ENCODE data around the gene DNM1.

The DNM1 gene

GRCh38 chr9:128203024-128203706 is at the start of gene DNM1:
TSS of gene DNM1 (plus strand) at chr9:128203379. CDS start at chr9:128203471, 92 bp downstream.
- DNase-seq (ENCODE audit: extremely low read depth in 1 of 2, low read depth in 1 of 2): peak in 1 of 2 donors; percentile 61

DNA sequence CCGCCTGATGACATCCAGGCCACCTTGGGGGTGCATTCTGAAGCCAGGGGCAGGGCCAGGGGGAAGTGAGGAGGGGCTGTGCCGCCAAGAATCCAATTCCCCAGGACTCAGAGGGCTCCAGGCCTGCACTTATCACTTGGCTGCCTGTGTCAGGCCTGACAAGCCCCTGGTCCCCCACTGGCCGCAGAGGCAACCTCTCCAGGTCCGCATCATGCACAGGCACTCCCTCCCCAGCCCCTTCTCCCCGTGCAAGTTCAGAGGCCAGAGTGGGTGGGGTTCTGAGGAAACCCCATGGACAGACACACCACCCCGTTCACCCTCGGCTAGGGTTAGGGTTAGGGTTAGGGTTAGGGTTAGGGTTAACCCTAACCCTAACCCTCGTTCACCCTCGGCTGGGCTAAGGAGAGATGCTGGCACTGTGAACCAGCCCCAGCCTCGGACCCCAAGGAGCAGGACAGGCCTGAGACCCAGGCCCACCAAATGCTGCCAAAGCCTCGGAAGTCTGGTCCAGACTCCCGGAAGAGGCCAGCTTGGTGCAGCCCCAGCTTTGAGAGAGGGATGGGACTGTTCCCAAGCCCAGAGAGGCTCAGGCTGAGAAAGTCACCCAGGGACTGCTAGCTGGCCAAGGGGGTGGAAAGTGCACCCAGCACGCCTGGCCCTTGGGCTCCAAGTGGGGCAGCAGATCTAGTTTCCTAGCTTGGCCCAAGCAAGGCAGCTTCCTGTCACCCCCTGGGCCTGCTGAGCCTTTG is 49.1 kb upstream of the DNM1 start:
- DNase-seq (ENCODE audit: extremely low read depth in 1 of 2, low read depth in 1 of 2): no peak

GRCh38 chr9:128155736-128156500 is 47.3 kb upstream of the DNM1 start:
- DNase-seq (ENCODE audit: extremely low read depth in 1 of 2, low read depth in 1 of 2): no peak

DNA sequence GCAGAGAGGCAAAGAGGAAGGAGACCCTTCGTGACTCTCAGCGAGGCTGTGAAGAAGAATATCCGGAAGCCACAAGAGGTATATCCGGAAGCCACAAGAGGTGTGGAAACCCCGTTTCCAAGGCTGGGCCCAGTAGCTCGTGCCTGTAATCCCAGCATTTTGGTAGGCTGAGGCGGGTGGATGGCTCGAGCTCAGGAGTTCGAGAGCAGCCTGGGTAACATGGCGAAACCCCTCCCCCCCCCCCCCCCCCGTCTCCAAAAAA is 43.7 kb upstream of the DNM1 start:
- DNase-seq (ENCODE audit: extremely low read depth in 1 of 2, low read depth in 1 of 2): no peak

GRCh38 chr9:128159784-128160602 is 43.2 kb upstream of the DNM1 start, which contains the start of gene BBLN:
TSS of gene BBLN (plus strand) at chr9:128160265. CDS start at chr9:128160408, 143 bp downstream.
- peak; percentile 76 to 92 for DNase-seq (ENCODE audit: extremely low read depth in 1 of 2, low read depth in 1 of 2)

- DNase-seq (ENCODE audit: extremely low read depth in 1 of 2, low read depth in 1 of 2): peak in 1 of 2 donors; percentile 19
Measured at GRCh38 chr9:128160603-128160987, 42.6 kb upstream of the DNM1 start.

DNA sequence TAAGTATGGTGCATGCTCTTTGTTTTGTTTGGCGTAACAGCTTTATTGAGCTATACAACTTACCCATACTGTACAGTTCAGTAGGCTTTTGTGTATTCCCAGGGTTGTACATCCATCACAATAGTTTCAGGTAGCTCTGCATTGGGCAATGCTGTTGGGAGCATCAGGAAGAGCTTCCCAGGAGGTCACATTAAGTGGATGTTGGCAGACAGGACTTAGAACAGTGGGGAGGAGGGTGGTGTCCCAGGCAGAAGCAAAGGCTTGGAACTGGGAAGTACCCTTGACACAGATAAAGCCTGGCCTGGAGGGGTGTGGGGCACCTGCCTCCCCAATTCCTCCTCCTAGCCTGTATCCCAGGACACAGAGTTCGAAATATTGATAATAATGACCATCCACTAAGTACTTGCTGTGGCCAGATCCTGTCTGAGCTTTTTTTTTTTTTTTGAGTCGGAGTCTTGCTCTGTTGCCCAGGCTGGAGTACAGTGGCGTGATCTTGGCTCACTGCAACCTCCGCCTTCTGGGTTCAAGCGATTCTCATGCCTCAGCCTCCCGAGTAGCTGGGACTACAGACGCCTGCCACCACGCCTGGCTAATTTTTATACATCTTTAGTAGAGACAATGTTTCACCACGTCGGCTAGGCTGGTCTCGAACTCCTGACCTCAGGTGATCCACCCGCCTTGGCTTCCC is 41.8 kb upstream of the DNM1 start:
- no peak for DNase-seq (ENCODE audit: extremely low read depth in 1 of 2, low read depth in 1 of 2)

DNA sequence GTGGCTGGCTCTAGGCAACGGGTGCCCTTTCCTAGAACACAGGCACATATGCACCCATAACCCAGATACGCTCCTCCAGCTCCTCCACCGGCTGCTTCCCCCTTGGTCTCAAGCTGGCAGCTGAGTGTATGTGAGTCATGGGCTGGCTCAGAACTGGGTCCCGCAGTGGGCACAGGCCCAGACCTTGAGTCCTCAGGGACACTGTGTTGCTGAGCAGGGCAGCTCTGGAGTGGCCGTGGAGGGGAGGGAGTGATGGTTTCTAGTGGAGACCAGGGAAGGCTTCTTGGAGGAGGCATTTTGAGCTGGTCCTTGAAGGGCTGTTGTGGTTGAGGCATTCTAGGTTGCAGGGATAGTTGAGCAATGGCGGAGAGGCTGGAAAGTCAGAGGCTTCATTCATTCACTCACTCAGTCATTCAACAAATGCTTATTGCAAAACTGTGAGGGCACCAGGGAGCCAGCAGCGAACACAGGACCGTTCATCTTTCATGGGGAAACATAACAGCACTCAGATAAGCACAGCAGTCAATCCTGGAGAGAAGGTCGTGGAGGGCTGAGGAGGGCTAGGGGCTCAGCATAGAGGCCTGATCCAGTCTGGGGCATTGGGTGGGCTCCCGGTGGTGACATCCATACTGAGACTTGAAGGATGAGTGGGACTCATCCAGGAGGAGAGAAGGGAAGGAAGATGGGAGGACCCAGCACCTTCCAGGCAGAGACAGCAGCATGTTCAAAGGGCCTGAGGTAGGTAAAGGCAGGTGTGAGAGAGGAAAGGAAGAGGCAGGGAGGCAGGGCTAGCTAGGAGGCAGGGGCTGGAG is 40.8 kb upstream of the DNM1 start:
- DNase-seq (ENCODE audit: extremely low read depth in 1 of 2, low read depth in 1 of 2): no peak

DNA sequence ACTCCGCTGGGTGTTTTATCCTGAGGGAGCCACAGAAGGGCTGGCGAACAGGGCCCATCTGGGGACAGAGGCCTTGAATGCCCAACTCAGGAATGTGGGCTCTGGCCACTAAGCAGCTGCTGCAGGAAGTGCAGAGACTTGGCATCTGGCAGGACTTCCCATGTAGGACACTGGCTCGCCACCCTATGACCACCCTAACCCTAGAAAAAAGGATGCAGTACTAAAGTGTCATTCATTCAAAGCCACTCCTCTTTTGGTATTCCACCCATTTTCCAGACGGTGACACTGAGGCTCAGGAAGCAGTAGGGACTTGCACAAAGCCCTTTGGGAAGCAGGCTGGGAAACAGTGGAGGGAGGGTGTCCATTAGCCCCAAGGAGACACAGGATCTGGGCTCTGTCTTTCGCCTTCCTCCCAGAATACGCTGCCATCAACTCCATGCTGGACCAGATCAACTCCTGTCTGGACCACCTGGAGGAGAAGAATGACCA is 40.1 kb upstream of the DNM1 start:
- no peak for DNase-seq (ENCODE audit: extremely low read depth in 1 of 2, low read depth in 1 of 2)

DNA sequence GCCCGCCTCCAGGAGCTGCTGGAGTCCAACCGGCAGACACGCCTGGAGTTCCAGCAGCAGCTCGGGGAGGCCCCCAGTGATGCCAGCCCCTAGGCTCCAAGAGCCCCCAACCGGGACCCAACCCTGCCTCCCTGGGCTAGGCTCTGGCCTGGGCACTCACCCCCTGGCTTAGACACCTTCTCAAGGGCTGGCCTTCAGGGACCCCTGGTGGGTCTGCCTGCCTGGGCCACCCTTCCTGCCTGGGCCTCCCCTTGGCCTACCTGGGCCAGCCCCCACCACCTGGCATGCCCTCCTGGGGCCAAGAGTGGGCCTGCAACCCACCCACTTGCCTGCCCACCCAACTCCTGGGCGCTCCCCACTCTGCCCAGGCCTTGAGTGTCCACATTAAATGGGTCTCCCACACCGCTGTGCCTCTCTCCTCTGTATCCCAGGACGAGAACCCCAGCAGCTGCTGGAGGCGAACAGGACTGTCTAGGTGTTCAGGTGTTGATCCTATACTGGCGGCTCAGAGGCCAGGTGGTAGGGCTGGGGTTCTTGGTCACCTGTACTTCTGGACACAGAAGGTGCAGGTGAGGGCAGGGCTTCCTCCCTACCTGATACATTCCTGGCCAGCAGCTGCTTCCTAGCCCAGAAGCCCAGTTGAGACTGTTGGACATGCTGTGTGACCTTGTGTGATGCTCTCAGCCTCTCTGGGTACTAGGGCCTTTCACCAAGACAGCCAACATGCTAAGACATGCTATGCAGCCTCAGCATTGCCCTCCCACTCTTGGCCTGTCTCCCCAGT is 39.5 kb upstream of the DNM1 start:
- DNase-seq (ENCODE audit: extremely low read depth in 1 of 2, low read depth in 1 of 2): no peak

- no peak for DNase-seq (ENCODE audit: extremely low read depth in 1 of 2, low read depth in 1 of 2)
Measured at GRCh38 chr9:128164307-128164885, 38.8 kb upstream of the DNM1 start.

DNA sequence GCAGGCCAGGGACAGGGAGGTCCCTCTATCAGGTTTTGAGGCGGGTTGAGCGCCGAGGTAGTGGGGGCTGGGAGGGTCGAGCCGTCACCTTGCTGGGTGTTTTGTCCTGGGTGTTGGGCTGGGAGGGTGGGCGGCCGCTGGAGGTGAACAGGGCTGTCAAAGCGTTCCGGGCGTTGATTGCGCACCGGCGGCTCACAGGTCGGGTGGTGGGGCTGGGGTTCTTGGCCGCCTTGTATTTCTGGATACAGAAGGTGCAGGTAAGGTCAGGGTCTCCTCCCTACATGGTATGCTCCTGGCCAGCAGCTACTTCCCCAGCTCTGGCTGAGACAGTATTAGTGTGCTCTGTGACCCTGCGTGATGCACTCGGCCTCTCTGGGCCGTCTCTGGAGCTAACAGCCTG is 37.0 kb upstream of the DNM1 start:
- no peak for DNase-seq (ENCODE audit: extremely low read depth in 1 of 2, low read depth in 1 of 2)

DNA sequence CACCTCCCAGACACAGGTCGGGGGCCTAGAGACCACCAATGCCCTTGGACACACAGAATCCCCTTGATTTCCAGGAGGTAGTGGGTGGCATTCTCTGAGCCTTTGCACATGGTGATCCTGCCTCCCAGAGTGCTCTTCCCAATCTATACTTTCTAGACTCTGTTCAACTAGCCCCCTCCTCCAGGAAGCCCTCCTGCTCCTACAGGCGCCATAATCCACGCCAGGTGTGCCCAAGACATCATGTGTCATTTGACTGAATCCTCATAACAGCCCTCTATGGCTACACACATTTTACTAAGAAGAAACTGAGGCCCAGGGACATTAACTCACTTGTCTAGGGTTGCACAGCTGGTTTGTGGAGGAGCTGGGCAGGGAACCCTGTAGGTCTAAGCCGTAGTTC is 36.0 kb upstream of the DNM1 start:
- DNase-seq (ENCODE audit: extremely low read depth in 1 of 2, low read depth in 1 of 2): no peak

GRCh38 chr9:128168731-128169308 is 34.4 kb upstream of the DNM1 start:
- DNase-seq (ENCODE audit: extremely low read depth in 1 of 2, low read depth in 1 of 2): no peak

DNA sequence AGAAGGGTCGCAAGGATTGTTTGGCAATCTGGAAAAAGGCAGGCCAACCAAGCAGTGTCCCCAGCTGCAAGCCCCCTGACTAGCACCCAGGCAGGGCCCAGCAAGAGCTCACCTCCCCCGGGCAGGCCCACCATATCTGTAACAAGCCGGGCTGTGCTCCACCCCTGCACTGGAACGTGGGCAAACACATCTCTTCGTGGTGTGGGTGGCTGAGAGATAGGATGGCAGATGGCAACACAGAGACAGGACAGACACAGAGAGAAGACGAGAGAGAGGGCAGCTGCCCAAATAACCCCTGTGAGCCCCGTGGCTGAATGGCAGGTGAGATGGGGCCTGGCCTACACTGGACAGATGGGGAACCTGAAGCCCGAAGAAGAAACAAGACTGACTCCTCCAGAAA is 33.7 kb upstream of the DNM1 start:
- DNase-seq (ENCODE audit: extremely low read depth in 1 of 2, low read depth in 1 of 2): no peak

GRCh38 chr9:128169925-128170324 is 33.3 kb upstream of the DNM1 start:
- DNase-seq (ENCODE audit: extremely low read depth in 1 of 2, low read depth in 1 of 2): no peak

DNA sequence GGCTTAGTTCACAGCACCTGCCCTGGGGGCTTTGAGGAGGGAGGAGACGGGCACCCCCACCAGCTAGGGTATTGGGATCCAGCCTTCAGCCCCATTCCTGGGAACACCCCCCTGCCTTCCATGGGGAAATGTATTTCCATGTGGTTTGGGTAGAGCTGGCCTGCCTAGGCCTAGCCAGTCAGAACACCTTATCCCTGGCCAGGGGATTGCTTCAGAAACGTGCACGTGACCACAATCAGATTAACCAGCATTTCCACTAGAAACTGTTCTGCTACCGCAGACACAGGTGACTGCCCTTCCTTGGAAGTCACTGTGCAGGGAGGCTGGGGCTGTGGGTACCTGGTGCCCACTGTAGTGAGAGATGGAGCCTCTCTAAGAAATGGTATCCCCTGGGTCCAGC is 29.1 kb upstream of the DNM1 start:
- no peak for DNase-seq (ENCODE audit: extremely low read depth in 1 of 2, low read depth in 1 of 2)

DNA sequence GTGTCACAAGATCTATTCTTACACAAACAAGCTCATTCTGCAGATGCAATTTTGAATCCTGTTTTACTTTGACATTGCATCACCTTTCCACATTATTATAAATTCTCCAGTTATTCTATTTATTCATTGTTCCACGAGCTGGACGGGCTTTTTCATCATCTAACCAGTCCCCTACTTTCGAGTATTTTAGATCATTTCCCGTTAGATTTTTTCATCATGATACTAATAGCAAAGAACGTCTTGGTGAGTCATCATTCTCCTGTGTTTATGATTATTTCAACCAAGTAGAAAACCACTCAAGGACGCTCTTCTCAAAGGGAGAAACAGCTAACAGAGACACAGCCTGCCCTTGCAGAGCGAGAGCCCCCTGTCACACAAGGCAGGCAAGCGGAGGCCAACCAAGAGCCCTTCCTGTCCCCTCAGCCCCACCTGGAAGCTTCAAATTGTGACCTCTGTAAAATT is 28.0 kb upstream of the DNM1 start:
- DNase-seq (ENCODE audit: extremely low read depth in 1 of 2, low read depth in 1 of 2): no peak
